Spleen (tissue), 11 donors: ENCODE results near the gene YIPF3. TPM values are rescaled to one million over a fixed set of nuclear protein-coding genes. Genes with fewer than 3 reads are reported as not detected.
A peak's percentile ranks its signal among the peaks of the same experiment; 100 is the strongest.
"Not testable (repeated sequence)": the region's sequence is repeated elsewhere in the genome, so short reads cannot be mapped to it uniquely, and the experiment has no call there.

Source experiments
- DNase-seq: peaks from one replicate; pipeline ENCODE4 v3.0.0-alpha.2; 2020
- H3K27ac ChIP-seq, 8 donors: fragments of 200-600 bp; sonication (generic) in 7 of 8; 1 replicate in 4 of 8; 2 replicates in 4 of 8; pipeline versions ENCODE4 v1.5.0 to v1.8.0; 2016 to 2021; ENCODE audit warnings: inconsistent platforms in 4 of 8, mild to moderate bottlenecking in 4 of 8, moderate library complexity in 1 of 8
- H3K27me3 ChIP-seq, 7 donors: fragments of 200-600 bp; sonication (generic) in 6 of 7; replicated peaks in 1 of 7; 1 replicate in 4 of 7; 2 replicates in 3 of 7; pipeline versions ENCODE4 v1.5.0 to v1.8.0; 2016 to 2021; ENCODE audit warnings: inconsistent platforms in 3 of 7, mild to moderate bottlenecking in 1 of 7
- H3K36me3 ChIP-seq, 6 donors: fragments of 200-600 bp; sonication (generic) in 5 of 6; 1 replicate in 4 of 6; 2 replicates in 2 of 6; pipeline versions ENCODE4 v1.5.0 to v1.8.0; 2016 to 2021; ENCODE audit warnings: inconsistent platforms in 2 of 6
- H3K4me1 ChIP-seq, 6 donors: fragments of 200-600 bp; sonication (generic) in 5 of 6; 1 replicate in 3 of 6; 2 replicates in 3 of 6; pipeline versions ENCODE4 v1.5.0 to v1.8.0; 2016 to 2021; ENCODE audit warnings: inconsistent platforms in 3 of 6
- H3K4me3 ChIP-seq, 8 donors: fragments of 200-600 bp; sonication (generic) in 7 of 8; 1 replicate in 4 of 8; 2 replicates in 4 of 8; pipeline versions ENCODE4 v1.5.0 to v1.8.0; 2016 to 2021; ENCODE audit warnings: inconsistent platforms in 4 of 8, mild to moderate bottlenecking in 4 of 8, moderate library complexity in 2 of 8
- H3K9me3 ChIP-seq, 8 donors: fragments of 200-600 bp; sonication (generic) in 7 of 8; 1 replicate in 4 of 8; 2 replicates in 4 of 8; pipeline versions ENCODE4 v1.5.0 to v1.8.0; 2016 to 2021; ENCODE audit warnings: inconsistent platforms in 4 of 8
- POLR2A ChIP-seq, 3 donors: fragments of 450-650 bp; IDR thresholded peaks; one replicate each; pipeline ENCODE4 v1.5.1; 2017; ENCODE audit warnings: antibody characterized with exemption in 3 of 3, mild to moderate bottlenecking in 1 of 3
- POLR2AphosphoS5 ChIP-seq, 3 donors: sonication (generic); formaldehyde crosslinking; IDR thresholded peaks; one replicate each; pipeline ENCODE4 v1.5.1; 2017; ENCODE audit warnings: antibody characterized with exemption in 3 of 3
- WGBS, 5 donors: extraction: QIAGEN DNeasy Blood & Tissue Kit in 3 of 5; methylation state at CpG; one replicate each; pipeline versions ENCODE4 v1.1.5 to v1.1.7; 2013 to 2018; 5-methylcytosine and 5-hydroxymethylcytosine counted together
- intact Hi-C: fragments of 100-400 bp; cut with DNase I; formaldehyde crosslinking; loops from one replicate; pipeline ENCODE4 v1.15.0; 2023; ENCODE audit warnings: low total_unique reads
- polyA plus RNA-seq, 3 donors: library from polyadenylated mRNA; stranded (reverse); fragments of 200-250 nt; gene quantifications; one replicate each; pipeline ENCODE4 v1.2.1, GENCODE V29; 2013
- total RNA-seq, 7 donors: library from RNA; depleted of rRNA in 3 of 7; stranded (reverse); fragments of >200 nt in 3 of 7; fragmentation: NEBNext Ultra II Directional in 4 of 7; extraction: Animal tissue kit (Norgen Biotek cat#: 25700) in 4 of 7; gene quantifications; one replicate each; pipeline versions ENCODE4 v1.1.0 to v1.2.1, GENCODE V29; 2016 to 2021
- TF ChIP-seq, protein P1 (sequence below), 11 experiments: fragments of 200-600 bp in 7 of 11; fragments of 450-650 bp in 4 of 11; sonication (generic) in 4 of 11; IDR thresholded peaks in 8 of 11; conservative IDR thresholded peaks in 3 of 11; 1 replicate in 7 of 11; 2 replicates in 4 of 11; pipeline versions ENCODE4 v1.4.0 to v1.8.0; 2016 to 2021; ENCODE audit warnings: antibody characterized with exemption in 11 of 11, inconsistent platforms in 4 of 11, mild to moderate bottlenecking in 1 of 11
- donor health status: healthy with polysubstance abuse.
- donor health status: DM: no; HTN: no; CAD: no; lungs with moderate emphysema.
- donor health status: DM: no; HTN: no; CAD: no.
- donor health status: Bipolar disorder and iron deficiency.
- donor health status: healthy.
- donor health status: DM: no; HTN: no; CAD: no.
- donor health status: DM: yes; HTN: yes; CAD: no.

The YIPF3 gene
- total and polyA plus RNA-seq, 10 donors, result 38.0 to 80.1 (median 63.8) TPM

- no peak overlapping the region for H3K4me3 ChIP-seq
- TF ChIP-seq POLR2AphosphoS5 (IDR thresholded peaks at IDR 0.05) (peak in 1 of 3 donors; percentile 27), POLR2A (IDR thresholded peaks at IDR 0.05) (no peak)
- peaks cover 0 to 30% (median 12%) of the 10 kb centered on the region in 6 donors for H3K4me1 ChIP-seq
- H3K27me3 ChIP-seq, result no peaks in the 10 kb centered on the region
- intact Hi-C loops, result no loop called here
- H3K27ac ChIP-seq, result peak overlapping the region in 3 of 8 donors; percentile 29 to 43 (median 38)
- no peaks in the 10 kb centered on the region for H3K9me3 ChIP-seq
- H3K36me3 ChIP-seq, result peaks cover 0 to 84% (median 58%) of the 10 kb centered on the region in 6 donors
- DNase-seq, result no peak
- 77 to 88% (median 86%) methylated on average over 10 to 12 of the region's 12 CpGs for WGBS, 5 donors
Measured at GRCh38 chr6:43499028-43499815, 17.5 kb downstream of the YIPF3 start.

DNA sequence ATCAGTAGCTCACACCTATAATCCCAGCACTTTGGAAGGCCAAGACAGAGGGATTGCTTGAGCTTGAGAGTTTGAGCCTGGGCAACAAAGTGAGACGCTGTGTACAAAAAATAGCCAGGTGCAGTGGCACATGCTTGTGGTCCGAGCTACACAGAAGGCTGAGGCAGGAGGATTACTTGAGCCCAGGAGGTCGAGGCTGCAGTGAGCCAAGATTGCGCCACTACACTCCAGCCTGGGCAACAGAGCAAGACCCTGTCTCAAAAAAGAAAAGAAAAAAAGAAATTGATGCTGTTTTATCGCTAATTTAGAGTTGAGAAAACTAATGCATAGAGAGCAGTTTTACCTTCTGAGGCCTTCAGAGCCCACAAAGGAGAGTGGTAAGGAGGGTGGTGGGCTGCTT, 18.4 kb downstream of the YIPF3 start:
- WGBS, 5 donors, result 88 to 97% (median 94%) methylated on average over 5 of the region's 5 CpGs
- H3K36me3 ChIP-seq, result peaks cover 0 to 84% (median 50%) of the 10 kb centered on the region in 6 donors
- intact Hi-C loops, result not testable (repeated sequence)

GRCh38 chr6:43497689-43498088, 19.0 kb downstream of the YIPF3 start:
- no peaks in the 10 kb centered on the region for H3K9me3 ChIP-seq
- no peak overlapping the region for H3K27ac ChIP-seq
- no peak overlapping the region for H3K4me3 ChIP-seq
- WGBS, 5 donors, result 92 to 97% (median 94%) methylated on average over 12 of the region's 12 CpGs
- no peaks in the 10 kb centered on the region for H3K27me3 ChIP-seq
- peaks cover 0 to 30% (median 13%) of the 10 kb centered on the region in 6 donors for H3K4me1 ChIP-seq
- intact Hi-C loops, result no loop called here
- peaks cover 0 to 78% (median 44%) of the 10 kb centered on the region in 6 donors for H3K36me3 ChIP-seq
- TF ChIP-seq POLR2AphosphoS5 (IDR thresholded peaks at IDR 0.05) (no peak), POLR2A (IDR thresholded peaks at IDR 0.05) (no peak)
- TF ChIP-seq, protein P1, sequence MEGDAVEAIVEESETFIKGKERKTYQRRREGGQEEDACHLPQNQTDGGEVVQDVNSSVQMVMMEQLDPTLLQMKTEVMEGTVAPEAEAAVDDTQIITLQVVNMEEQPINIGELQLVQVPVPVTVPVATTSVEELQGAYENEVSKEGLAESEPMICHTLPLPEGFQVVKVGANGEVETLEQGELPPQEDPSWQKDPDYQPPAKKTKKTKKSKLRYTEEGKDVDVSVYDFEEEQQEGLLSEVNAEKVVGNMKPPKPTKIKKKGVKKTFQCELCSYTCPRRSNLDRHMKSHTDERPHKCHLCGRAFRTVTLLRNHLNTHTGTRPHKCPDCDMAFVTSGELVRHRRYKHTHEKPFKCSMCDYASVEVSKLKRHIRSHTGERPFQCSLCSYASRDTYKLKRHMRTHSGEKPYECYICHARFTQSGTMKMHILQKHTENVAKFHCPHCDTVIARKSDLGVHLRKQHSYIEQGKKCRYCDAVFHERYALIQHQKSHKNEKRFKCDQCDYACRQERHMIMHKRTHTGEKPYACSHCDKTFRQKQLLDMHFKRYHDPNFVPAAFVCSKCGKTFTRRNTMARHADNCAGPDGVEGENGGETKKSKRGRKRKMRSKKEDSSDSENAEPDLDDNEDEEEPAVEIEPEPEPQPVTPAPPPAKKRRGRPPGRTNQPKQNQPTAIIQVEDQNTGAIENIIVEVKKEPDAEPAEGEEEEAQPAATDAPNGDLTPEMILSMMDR (IDR thresholded peaks at IDR 0.05 in 8 of 11, conservative IDR thresholded peaks at IDR 0.05 in 3 of 11), result no peak
- no peak for DNase-seq

More for the DNA sequence above, 18.4 kb downstream of the YIPF3 start:
- H3K4me1 ChIP-seq, result peaks cover 0 to 30% (median 12%) of the 10 kb centered on the region in 6 donors
- H3K4me3 ChIP-seq, H3K27me3 ChIP-seq, H3K9me3 ChIP-seq, DNase-seq, H3K27ac ChIP-seq: not testable (repeated sequence)

- no peak for DNase-seq
- Histone ChIP-seq H3K27me3 (no peaks in the 10 kb centered on the region), H3K4me3 (no peak overlapping the region), H3K9me3 (no peaks in the 10 kb centered on the region), H3K4me1 (peaks cover 0 to 30% (median 16%) of the 10 kb centered on the region in 6 donors), H3K27ac (no peak overlapping the region), H3K36me3 (peaks cover 0 to 72% (median 38%) of the 10 kb centered on the region in 6 donors)
- WGBS, 5 donors, result 90 to 94% (median 92%) methylated on average over 6 of the region's 6 CpGs
- no peak for TF ChIP-seq POLR2AphosphoS5 (IDR thresholded peaks at IDR 0.05)
- no peak for TF ChIP-seq POLR2A (IDR thresholded peaks at IDR 0.05)
- TF ChIP-seq, protein P1 (IDR thresholded peaks at IDR 0.05 in 8 of 11, conservative IDR thresholded peaks at IDR 0.05 in 3 of 11), result no peak
- intact Hi-C loops, result no loop called here
Measured at GRCh38 chr6:43497129-43497396, 19.7 kb downstream of the YIPF3 start.

DNA sequence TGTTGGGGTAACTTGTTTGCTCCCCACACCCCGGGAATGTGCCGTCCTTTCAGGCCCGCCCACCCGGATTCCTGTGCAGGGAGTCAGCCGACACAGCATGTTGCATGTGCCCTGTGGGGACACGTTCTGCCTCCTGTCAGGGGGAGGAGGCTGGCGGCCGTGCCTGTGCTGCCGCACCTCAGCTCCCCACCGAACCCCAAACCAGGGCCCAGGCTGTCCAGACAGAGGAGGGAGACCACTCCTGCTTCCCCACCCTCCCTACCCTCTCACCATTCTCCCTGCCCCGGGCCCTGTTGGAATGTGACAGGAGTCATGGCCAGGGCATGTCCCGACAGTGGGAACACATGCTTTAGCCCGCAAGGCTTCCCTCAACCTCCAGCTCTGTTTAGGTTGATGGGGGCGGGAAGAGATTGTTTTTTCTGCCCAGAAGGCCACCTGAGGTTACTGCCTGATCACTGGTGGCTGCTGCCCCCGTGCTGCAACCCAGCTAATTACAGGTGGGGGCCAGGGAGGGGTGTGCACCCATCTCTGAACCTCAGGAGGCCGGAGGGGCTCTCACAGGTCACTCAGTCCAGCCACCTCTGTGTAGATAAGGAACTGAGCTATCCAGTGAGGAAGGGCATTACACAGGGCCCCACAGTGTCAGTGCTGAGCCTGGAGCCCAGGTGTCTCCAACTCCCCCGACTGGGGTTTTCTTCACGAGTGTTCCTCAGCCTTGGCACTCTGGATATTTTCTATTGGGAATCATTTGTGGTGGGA, 20.2 kb downstream of the YIPF3 start:
- Histone ChIP-seq H3K4me1 (peaks cover 0 to 30% (median 18%) of the 10 kb centered on the region in 6 donors), H3K27ac (no peak overlapping the region), H3K27me3 (no peaks in the 10 kb centered on the region), H3K4me3 (no peak overlapping the region), H3K36me3 (peaks cover 0 to 67% (median 36%) of the 10 kb centered on the region in 6 donors), H3K9me3 (no peaks in the 10 kb centered on the region)
- intact Hi-C loops, result no loop called here
- TF ChIP-seq, protein P1 (IDR thresholded peaks at IDR 0.05 in 8 of 11, conservative IDR thresholded peaks at IDR 0.05 in 3 of 11), result peak in 6 of 11 experiments; percentile 9 to 42 (median 28)
- TF ChIP-seq POLR2AphosphoS5 (IDR thresholded peaks at IDR 0.05), result no peak
- 74 to 91% (median 82%) methylated on average over 14 to 18 of the region's 18 CpGs for WGBS, 5 donors
- no peak for DNase-seq
